HepG2 (cell line): ENCODE data around the gene FCGR3A. TPM values are rescaled to one million over a fixed set of nuclear protein-coding genes. Genes with fewer than 3 reads are reported as not detected.
"Not testable (repeated sequence)": the region's sequence is repeated elsewhere in the genome, so short reads cannot be mapped to it uniquely, and the experiment has no call there.

Source experiments
- CSRNP1 ChIP-seq: sonication (generic); formaldehyde crosslinking; IDR thresholded peaks from 2 replicates; pipeline ENCODE4 v1.8.1; 2023; ENCODE audit warnings: mild to moderate bottlenecking, missing genetic modification reagents
- KLF16 ChIP-seq, 2 experiments: sonication (generic) in 1 of 2; formaldehyde crosslinking in 1 of 2; IDR thresholded peaks; 2 replicates each; pipeline versions ENCODE4 v1.6.1 to v1.8.0; 2016 to 2023; ENCODE audit warnings: missing genetic modification reagents in 2 of 2, missing compliant biosample characterization in 1 of 2
- RXRB ChIP-seq: IDR thresholded peaks from 2 replicates; pipeline ENCODE4 v1.6.1; 2016; ENCODE audit warnings: borderline replicate concordance, missing genetic modification reagents, missing compliant biosample characterization
- SALL2 ChIP-seq: sonication (generic); formaldehyde crosslinking; IDR thresholded peaks from 2 replicates; pipeline ENCODE4 v1.8.1; 2023; ENCODE audit warnings: mild to moderate bottlenecking, missing genetic modification reagents, inconsistent platforms
- SMAD3 ChIP-seq: sonication (generic); formaldehyde crosslinking; IDR thresholded peaks from 2 replicates; pipeline ENCODE4 v1.4.0; 2020; ENCODE audit warnings: missing genetic modification reagents
- TFDP1 ChIP-seq: IDR thresholded peaks from 2 replicates; pipeline ENCODE4 v1.6.1; 2016; ENCODE audit warnings: missing compliant biosample characterization, missing genetic modification reagents, borderline replicate concordance
- TOPORS ChIP-seq: sonication (generic); formaldehyde crosslinking; IDR thresholded peaks from 2 replicates; pipeline ENCODE4 v1.8.0; 2023; ENCODE audit warnings: mild to moderate bottlenecking, missing genetic modification reagents
- ZBED4 ChIP-seq: sonication (generic); formaldehyde crosslinking; IDR thresholded peaks from 2 replicates; pipeline ENCODE4 v1.4.0; 2020; ENCODE audit warnings: missing genetic modification reagents, borderline replicate concordance
- ZFY ChIP-seq: sonication (generic); formaldehyde crosslinking; IDR thresholded peaks from 2 replicates; pipeline ENCODE4 v1.4.0; 2020; ENCODE audit warnings: missing genetic modification reagents
- ZHX2 ChIP-seq, 2 experiments: sonication (generic) in 1 of 2; formaldehyde crosslinking in 1 of 2; IDR thresholded peaks; 2 replicates each; pipeline versions ENCODE4 v1.6.1 to v1.9.0; 2014 to 2022; ENCODE audit warnings: antibody characterized with exemption in 1 of 2, borderline replicate concordance in 1 of 2, inconsistent platforms in 1 of 2, low read depth in 1 of 2, missing genetic modification reagents in 1 of 2
- ZNF317 ChIP-seq: sonication (generic); formaldehyde crosslinking; IDR thresholded peaks from 2 replicates; pipeline ENCODE4 v1.5.0; 2020; ENCODE audit warnings: mild to moderate bottlenecking, missing genetic modification reagents
- ZSCAN31 ChIP-seq: sonication (generic); formaldehyde crosslinking; IDR thresholded peaks from 2 replicates; pipeline ENCODE4 v1.5.0; 2020; ENCODE audit warnings: low read depth, mild to moderate bottlenecking, missing genetic modification reagents
- polyA plus RNA-seq, 8 experiments: library from polyadenylated mRNA; depleted of rRNA in 3 of 8; stranded (reverse) in 7 of 8; unstranded in 1 of 8; fragments of >200 nt; fragmentation: Illumina TruSeq in 4 of 8; extraction: Trizol in 4 of 8; gene quantifications; 2 replicates each; pipeline versions ENCODE4 v1.2.1 to v1.2.3, GENCODE V29; 2011 to 2016; ENCODE audit warnings: low read depth in 4 of 8, missing spikeins in 1 of 8, mixed read lengths in 1 of 8; ENCODE audit not compliant: insufficient read depth in 1 of 8
- total RNA-seq, 5 experiments: library from RNA; depleted of rRNA; stranded (reverse); fragments of >200 nt; fragmentation: Illumina TruSeq; extraction: Trizol; gene quantifications; 2 replicates each; pipeline ENCODE4 v1.2.3, GENCODE V29; 2016; ENCODE audit warnings: low read depth in 1 of 5

FCGR3A gene
- total and polyA plus RNA-seq, 2 of the 13 experiments (the other 11 are each of a cell fraction or from before 2014, with no cell fraction given), result not detected

- TF ChIP-seq ZHX2 (IDR thresholded peaks at IDR 0.05; ENCODE audit: low read depth), result not testable (repeated sequence)
- TF ChIP-seq ZHX2 (CRISPR knock-in tag; IDR thresholded peaks at IDR 0.05; ENCODE audit: borderline replicate concordance) (0 out of 2 replicates have a peak, but pooled peaks have one; percentile 40), ZBED4 (0 out of 2 replicates have a peak, but pooled peaks have one; percentile 30), ZNF317 (CRISPR knock-in tag) (peak; percentile 31; the same call in 1 of the 2 replicates), TFDP1 (CRISPR knock-in tag) (peak; percentile 37; the same call in 1 of the 2 replicates), ZSCAN31 (CRISPR knock-in tag) (peak; percentile 77; the same call in 1 of the 2 replicates), KLF16 (CRISPR knock-in tag; IDR thresholded peaks at IDR 0.05) (peak in 1 of 2 experiments; percentile 82; a peak in 2 of 4 replicates), SMAD3 (peak; percentile 81), SALL2 (CRISPR knock-in tag) (peak; percentile 92), CSRNP1 (CRISPR knock-in tag) (0 out of 2 replicates have a peak, but pooled peaks have one; percentile 25), ZFY (peak; percentile 36; the same call in 1 of the 2 replicates), TOPORS (CRISPR knock-in tag) (peak; percentile 46; the same call in 1 of the 2 replicates), RXRB (CRISPR knock-in tag) (peak; percentile 34; the same call in 1 of the 2 replicates)
These were observed 9.7 kb downstream of the FCGR3A start (continued) for GRCh38 chr1:161539731-161540569.
